SK-N-MC (cell line): Measurements from ENCODE around the gene CDC42.

Experiments used
- EZH2 ChIP-seq: fragments of 200-600 bp; sonication (generic); IDR thresholded peaks from one replicate; pipeline ENCODE4 v1.6.1; 2017; ENCODE audit warnings: antibody characterized with exemption
- POLR2AphosphoS5 ChIP-seq: IDR thresholded peaks from 2 replicates; pipeline ENCODE4 v1.6.1; 2012; ENCODE audit warnings: mild to moderate bottlenecking, low read depth, low read length, borderline replicate concordance

GRCh38 chr1:22045604-22046228 is 6.8 kb upstream of the CDC42 start:
- TF ChIP-seq EZH2 (no peak), POLR2AphosphoS5 (no peak)
